Measurements from ENCODE around the gene KLHDC9. TPM values are rescaled to one million over a fixed set of nuclear protein-coding genes. Genes with fewer than 3 reads are reported as not detected.
A peak's percentile ranks its signal among the peaks of the same experiment; 100 is the strongest.

The KLHDC9 gene
- total and polyA plus RNA-seq, 2 donors from 2014 or later, result 21.9 to 32.2 TPM

DNA sequence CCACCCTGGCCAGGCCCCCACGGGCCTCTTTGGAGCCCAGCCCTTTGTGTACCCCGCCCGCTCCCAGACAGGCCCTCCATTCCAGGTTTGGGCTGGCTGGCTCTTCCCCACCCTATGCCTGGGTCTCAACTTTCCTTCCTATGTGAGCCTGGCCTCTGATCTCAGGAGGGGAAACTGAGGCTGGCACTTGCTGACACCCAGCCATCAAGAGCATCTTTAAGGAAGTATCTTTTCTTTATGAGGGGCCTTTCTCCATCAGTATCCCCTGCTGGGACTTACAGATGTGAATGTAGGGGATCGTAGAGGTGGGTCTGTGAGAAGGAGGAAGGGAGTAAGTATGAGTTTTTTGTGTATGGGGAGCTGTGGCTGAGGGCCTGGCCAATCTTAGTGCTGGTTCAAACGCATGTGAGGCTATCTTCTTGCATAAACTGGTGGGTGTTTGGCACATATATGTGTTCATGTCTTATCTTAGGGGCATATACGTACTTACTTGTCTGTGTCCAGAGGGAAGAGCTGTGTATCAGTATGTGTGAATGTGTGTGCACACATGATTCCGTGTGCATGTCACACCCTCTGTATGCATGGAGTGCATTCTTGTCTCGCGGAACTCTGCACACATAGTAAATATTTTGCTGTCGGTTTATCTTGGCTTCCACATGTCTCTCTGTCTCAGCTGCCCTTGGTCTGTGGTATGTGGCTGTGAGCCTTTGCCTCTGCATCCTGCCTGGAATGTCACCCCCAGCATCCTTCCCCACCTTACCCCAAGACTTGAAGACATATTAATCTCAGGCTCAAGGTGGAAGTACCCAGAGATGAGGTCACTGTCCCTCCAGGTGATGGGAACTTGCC, 14.2 kb upstream of the KLHDC9 start:
- no peaks in the 10 kb centered on the region for H3K9me3 ChIP-seq (ENCODE audit: control insufficient read depth in 2 of 3, insufficient read depth in 1 of 3, low read length in 3 of 3)
- intact Hi-C loops (cut with DNase I), result no loop called here
- FAIRE-seq, result no peak

DNA sequence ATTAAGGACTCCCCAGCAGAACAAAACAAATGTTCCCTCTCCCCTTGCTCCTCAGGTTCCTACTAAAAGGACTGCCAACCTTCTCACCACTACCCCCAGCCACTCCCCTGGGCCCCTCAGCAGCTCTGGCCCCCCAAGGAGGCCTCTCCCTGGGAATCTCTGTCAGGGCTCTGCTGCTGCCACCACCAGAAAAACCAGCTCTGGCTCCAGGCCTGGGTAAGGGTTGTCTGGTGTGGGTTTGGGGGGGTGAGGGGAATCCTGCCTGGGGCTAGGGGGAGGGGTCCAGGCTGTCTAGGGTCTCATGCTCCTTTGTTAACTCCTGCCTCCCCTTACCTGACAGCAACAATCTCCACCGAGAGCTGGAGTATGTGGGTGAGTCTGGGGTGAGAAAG, 13.6 kb upstream of the KLHDC9 start:
- Histone ChIP-seq H3K27ac (ENCODE audit: low read depth in 2 of 2, low read length in 2 of 2) (no peak overlapping the region), H3K36me3 (ENCODE audit: control insufficient read depth in 2 of 3, insufficient read depth in 3 of 3, low read length in 3 of 3) (no peaks in the 10 kb centered on the region), H3K27me3 (ENCODE audit: control insufficient read depth, insufficient read depth, low read length) (no peaks in the 10 kb centered on the region), H3K9me3 (ENCODE audit: control insufficient read depth in 2 of 3, insufficient read depth in 1 of 3, low read length in 3 of 3) (no peaks in the 10 kb centered on the region), H3K4me1 (ENCODE audit: control insufficient read depth in 2 of 3, insufficient read depth in 2 of 3, low read depth in 1 of 3, low read length in 3 of 3) (peaks cover 0 to 7% (median 3%) of the 10 kb centered on the region in 3 donors), H3K9ac (ENCODE audit: low read length in 3 of 3) (no peak overlapping the region), H3K4me3 (ENCODE audit: low read length in 3 of 3) (no peak overlapping the region)
- TF ChIP-seq, protein P1, sequence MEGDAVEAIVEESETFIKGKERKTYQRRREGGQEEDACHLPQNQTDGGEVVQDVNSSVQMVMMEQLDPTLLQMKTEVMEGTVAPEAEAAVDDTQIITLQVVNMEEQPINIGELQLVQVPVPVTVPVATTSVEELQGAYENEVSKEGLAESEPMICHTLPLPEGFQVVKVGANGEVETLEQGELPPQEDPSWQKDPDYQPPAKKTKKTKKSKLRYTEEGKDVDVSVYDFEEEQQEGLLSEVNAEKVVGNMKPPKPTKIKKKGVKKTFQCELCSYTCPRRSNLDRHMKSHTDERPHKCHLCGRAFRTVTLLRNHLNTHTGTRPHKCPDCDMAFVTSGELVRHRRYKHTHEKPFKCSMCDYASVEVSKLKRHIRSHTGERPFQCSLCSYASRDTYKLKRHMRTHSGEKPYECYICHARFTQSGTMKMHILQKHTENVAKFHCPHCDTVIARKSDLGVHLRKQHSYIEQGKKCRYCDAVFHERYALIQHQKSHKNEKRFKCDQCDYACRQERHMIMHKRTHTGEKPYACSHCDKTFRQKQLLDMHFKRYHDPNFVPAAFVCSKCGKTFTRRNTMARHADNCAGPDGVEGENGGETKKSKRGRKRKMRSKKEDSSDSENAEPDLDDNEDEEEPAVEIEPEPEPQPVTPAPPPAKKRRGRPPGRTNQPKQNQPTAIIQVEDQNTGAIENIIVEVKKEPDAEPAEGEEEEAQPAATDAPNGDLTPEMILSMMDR (IDR thresholded peaks at IDR 0.05; ENCODE audit: borderline replicate concordance, extremely low read depth, insufficient read depth), result no peak
- FAIRE-seq (no peak), DNase-seq (peak in 1 of 5 donors; percentile 26)
- intact Hi-C loops (cut with DNase I), result no loop called here

More for the DNA sequence above, 14.2 kb upstream of the KLHDC9 start:
- H3K27me3 ChIP-seq (ENCODE audit: control insufficient read depth, insufficient read depth, low read length), result no peaks in the 10 kb centered on the region
- peak overlapping the region; percentile 11 to 58 for H3K27ac ChIP-seq (ENCODE audit: low read depth in 2 of 2, low read length in 2 of 2)
- H3K4me3 ChIP-seq (ENCODE audit: low read length in 3 of 3), result no peak overlapping the region
- peaks cover 0 to 6% (median under 1%) of the 10 kb centered on the region in 3 donors for H3K4me1 ChIP-seq (ENCODE audit: control insufficient read depth in 2 of 3, insufficient read depth in 2 of 3, low read depth in 1 of 3, low read length in 3 of 3)
- H3K36me3 ChIP-seq (ENCODE audit: control insufficient read depth in 2 of 3, insufficient read depth in 3 of 3, low read length in 3 of 3), result no peaks in the 10 kb centered on the region
- DNase-seq, result no peak
- TF ChIP-seq, protein P1 (IDR thresholded peaks at IDR 0.05; ENCODE audit: borderline replicate concordance, extremely low read depth, insufficient read depth), result no peak
- H3K9ac ChIP-seq (ENCODE audit: low read length in 3 of 3), result no peak overlapping the region

DNA sequence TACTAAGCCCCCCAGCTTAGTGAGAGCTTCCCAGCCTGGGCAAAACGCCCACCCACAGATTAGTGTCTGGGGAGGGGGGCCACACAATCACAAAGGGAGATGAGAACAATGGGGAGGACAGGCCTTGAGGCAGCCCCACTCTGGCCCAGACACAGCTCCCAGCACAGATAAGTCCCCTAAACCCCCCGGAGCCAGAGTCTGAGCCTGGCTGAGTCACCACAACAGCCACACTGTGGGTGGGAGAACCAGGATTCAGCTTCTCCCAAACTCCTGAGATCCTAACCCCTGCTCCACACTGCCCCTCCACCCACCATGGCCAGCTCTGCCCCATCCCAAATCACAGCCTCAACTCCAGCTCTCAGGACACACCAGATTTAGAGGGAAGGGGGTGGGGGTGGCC, 13.0 kb upstream of the KLHDC9 start:
- Histone ChIP-seq H3K27me3 (ENCODE audit: control insufficient read depth, insufficient read depth, low read length) (no peaks in the 10 kb centered on the region), H3K27ac (ENCODE audit: low read depth in 2 of 2, low read length in 2 of 2) (no peak overlapping the region), H3K36me3 (ENCODE audit: control insufficient read depth in 2 of 3, insufficient read depth in 3 of 3, low read length in 3 of 3) (no peaks in the 10 kb centered on the region), H3K9ac (ENCODE audit: low read length in 3 of 3) (no peak overlapping the region), H3K9me3 (ENCODE audit: control insufficient read depth in 2 of 3, insufficient read depth in 1 of 3, low read length in 3 of 3) (no peaks in the 10 kb centered on the region), H3K4me3 (ENCODE audit: low read length in 3 of 3) (no peak overlapping the region), H3K4me1 (ENCODE audit: control insufficient read depth in 2 of 3, insufficient read depth in 2 of 3, low read depth in 1 of 3, low read length in 3 of 3) (peaks cover 0 to 7% (median 6%) of the 10 kb centered on the region in 3 donors)
- intact Hi-C loops (cut with DNase I), result loop anchor here (5.0 kb wide), 1 partner anchor 83 kb away; no protein-coding TSS in a partner anchor
- FAIRE-seq, result no peak
- TF ChIP-seq, protein P1 (IDR thresholded peaks at IDR 0.05; ENCODE audit: borderline replicate concordance, extremely low read depth, insufficient read depth), result no peak
- DNase-seq, result peak in 1 of 5 donors; percentile 24
